Liver (tissue), 3 donors: ENCODE measurements around the gene ABLIM2.

Experiments
- CTCF ChIP-seq: fragments of 150-350 bp; IDR thresholded peaks from 2 replicates; pipeline ENCODE4 v1.5.1; 2017; ENCODE audit warnings: improper control_type of control experiment, low read depth, low read length; ENCODE audit not compliant: missing input control
- EGR1 ChIP-seq, 2 donors: IDR thresholded peaks; 2 replicates each; pipeline ENCODE4 v1.6.1; 2016 to 2018; ENCODE audit warnings: antibody characterized with exemption in 2 of 2, low read depth in 2 of 2
- NR2F2 ChIP-seq: IDR thresholded peaks from 2 replicates; pipeline ENCODE4 v1.6.1; 2016; ENCODE audit warnings: antibody characterized with exemption
- RAD21 ChIP-seq, 2 donors: IDR thresholded peaks; 2 replicates each; pipeline ENCODE4 v1.6.1; 2016; ENCODE audit warnings: antibody characterized with exemption in 2 of 2, mild to moderate bottlenecking in 2 of 2
- REST ChIP-seq: IDR thresholded peaks from 2 replicates; pipeline ENCODE4 v1.6.1; 2016; ENCODE audit warnings: antibody characterized with exemption, mild to moderate bottlenecking
- SP1 ChIP-seq: IDR thresholded peaks from 2 replicates; pipeline ENCODE4 v1.6.1; 2018; ENCODE audit warnings: antibody characterized with exemption, mild to moderate bottlenecking
- TAF1 ChIP-seq: conservative IDR thresholded peaks from 2 replicates; pipeline ENCODE4 v1.6.1; 2016; ENCODE audit warnings: antibody characterized with exemption, mild to moderate bottlenecking
- ZBTB33 ChIP-seq: IDR thresholded peaks from 2 replicates; pipeline ENCODE4 v1.6.1; 2016; ENCODE audit warnings: antibody characterized with exemption
- donor health status: healthy.
- donor health status: healthy.

- TF ChIP-seq CTCF (no peak), SP1 (no peak), EGR1 (IDR thresholded peaks at IDR 0.05; ENCODE audit: low read depth in 2 of 2) (no peak), REST (no peak), RAD21 (IDR thresholded peaks at IDR 0.05) (no peak), NR2F2 (no peak), TAF1 (no peak), ZBTB33 (no peak)
These were observed 28.1 kb downstream of the ABLIM2 start for GRCh38 chr4:8130346-8131066.
